Esophagus muscularis mucosa (tissue), 4 donors: ENCODE data around the gene TFAP2E. TPM values are rescaled to one million over a fixed set of nuclear protein-coding genes. Genes with fewer than 3 reads are reported as not detected.

Source experiments
- DNase-seq: peaks from one replicate; pipeline ENCODE4 v3.0.0-alpha.2; 2017; ENCODE audit errors: extremely low spot score
- H3K27ac ChIP-seq, 4 donors: fragments of 200-600 bp; sonication (generic); replicated peaks in 1 of 4; 1 replicate in 3 of 4; 2 replicates in 1 of 4; pipeline ENCODE4 v1.5.1; 2016 to 2019; ENCODE audit warnings: mild to moderate bottlenecking in 1 of 4
- H3K27me3 ChIP-seq, 4 donors: fragments of 200-600 bp; sonication (generic); one replicate each; pipeline versions ENCODE4 v1.5.1 to v1.6.0; 2016 to 2019
- H3K36me3 ChIP-seq, 4 donors: fragments of 200-600 bp; sonication (generic); one replicate each; pipeline ENCODE4 v1.5.1; 2016 to 2019
- H3K4me1 ChIP-seq, 4 donors: fragments of 200-600 bp; sonication (generic); one replicate each; pipeline ENCODE4 v1.5.1; 2016 to 2019
- H3K4me3 ChIP-seq, 4 donors: fragments of 200-600 bp; sonication (generic); 1 replicate in 2 of 4; 2 replicates in 2 of 4; pipeline ENCODE4 v1.5.1; 2016 to 2019; ENCODE audit warnings: mild to moderate bottlenecking in 4 of 4, moderate library complexity in 1 of 4
- H3K9me3 ChIP-seq, 4 donors: fragments of 200-600 bp; sonication (generic); 1 replicate in 3 of 4; 2 replicates in 1 of 4; pipeline ENCODE4 v1.5.1; 2016 to 2019
- CTCF ChIP-seq, 3 experiments: fragments of 200-600 bp in 2 of 3; fragments of 450-650 bp in 1 of 3; sonication (generic) in 2 of 3; IDR thresholded peaks; one replicate each; pipeline ENCODE4 v1.5.1; 2017 to 2019; ENCODE audit warnings: antibody characterized with exemption in 3 of 3, mild to moderate bottlenecking in 2 of 3, moderate library complexity in 1 of 3
- EP300 ChIP-seq: sonication (generic); formaldehyde crosslinking; IDR thresholded peaks from one replicate; pipeline ENCODE4 v1.6.1; 2017; ENCODE audit warnings: antibody characterized with exemption
- POLR2A ChIP-seq: fragments of 450-650 bp; IDR thresholded peaks from one replicate; pipeline ENCODE4 v1.6.1; 2017; ENCODE audit warnings: antibody characterized with exemption, moderate library complexity, mild to moderate bottlenecking, low read depth
- POLR2AphosphoS5 ChIP-seq, 2 donors: sonication (generic); formaldehyde crosslinking; IDR thresholded peaks; one replicate each; pipeline ENCODE4 v1.6.1; 2017; ENCODE audit warnings: antibody characterized with exemption in 2 of 2
- WGBS: methylation state at CpG from one replicate; pipeline ENCODE4 v1.1.5; 2018; 5-methylcytosine and 5-hydroxymethylcytosine counted together
- intact Hi-C: fragments of 100-400 bp; cut with DNase I; formaldehyde crosslinking; loops from one replicate; pipeline ENCODE4 v1.15.1; 2023
- total RNA-seq, 4 donors: library from RNA; depleted of rRNA; stranded (reverse); fragments of >200 nt; gene quantifications; one replicate each; pipeline versions ENCODE4 v1.1.0 to v1.2.1, GENCODE V29; 2016

The TFAP2E gene
- total RNA-seq, 4 donors from 2014 or later: 0.33 to 0.71 (median 0.63) TPM; not detected in 1

DNA sequence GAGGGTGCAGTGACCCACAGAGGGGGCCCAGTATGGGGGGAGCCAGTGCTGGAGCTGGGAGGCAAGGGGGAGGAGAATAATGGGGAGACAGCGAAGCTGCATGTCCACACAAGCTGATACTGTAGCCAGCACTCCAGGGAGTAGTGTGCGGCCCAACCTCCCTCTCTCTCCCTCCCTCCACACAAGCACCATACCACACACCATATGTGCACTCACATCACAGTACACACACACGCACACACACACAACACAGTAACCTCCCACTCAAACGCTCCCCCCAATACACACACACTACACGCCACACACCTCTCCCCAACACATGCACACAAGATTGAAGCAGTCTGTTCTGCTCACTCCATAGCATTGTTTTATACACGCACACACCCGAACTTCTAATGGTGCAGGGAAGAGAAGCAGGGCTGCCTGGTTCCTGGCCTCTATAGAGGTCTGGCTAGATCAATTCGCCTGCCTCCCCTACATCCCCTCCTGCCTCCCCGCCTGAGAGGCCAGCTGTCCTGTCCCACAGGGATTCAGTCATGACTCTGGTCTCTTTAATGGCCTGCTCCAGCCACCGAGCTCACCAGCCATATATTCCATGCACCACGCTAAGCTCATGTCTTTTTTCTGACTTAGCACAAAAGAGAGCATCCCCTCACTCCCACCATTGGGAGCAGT lies 11.7 kb upstream of the TFAP2E start:
- H3K27me3 ChIP-seq: peaks cover 0 to 5% (median 0%) of the 10 kb centered on the region in 4 donors
- H3K4me3 ChIP-seq: peak overlapping the region in 1 of 4 donors; percentile 27
- no peak for DNase-seq
- WGBS: 86% methylated on average over 11 of the region's 11 CpGs
- intact Hi-C loops: loop anchor here (5.0 kb wide), 1 partner anchor 81 kb away; the partner anchor contains the start of gene PSMB2
- TF ChIP-seq POLR2A (no peak), EP300 (no peak), POLR2AphosphoS5 (IDR thresholded peaks at IDR 0.05) (no peak), CTCF (IDR thresholded peaks at IDR 0.05) (no peak)
- no peaks in the 10 kb centered on the region for H3K9me3 ChIP-seq
- H3K36me3 ChIP-seq: peaks cover 0 to 46% (median 38%) of the 10 kb centered on the region in 4 donors
- H3K27ac ChIP-seq: peak overlapping the region; percentile 16 to 99 (median 62)
- peaks cover 32 to 51% (median 44%) of the 10 kb centered on the region in 4 donors for H3K4me1 ChIP-seq

DNA sequence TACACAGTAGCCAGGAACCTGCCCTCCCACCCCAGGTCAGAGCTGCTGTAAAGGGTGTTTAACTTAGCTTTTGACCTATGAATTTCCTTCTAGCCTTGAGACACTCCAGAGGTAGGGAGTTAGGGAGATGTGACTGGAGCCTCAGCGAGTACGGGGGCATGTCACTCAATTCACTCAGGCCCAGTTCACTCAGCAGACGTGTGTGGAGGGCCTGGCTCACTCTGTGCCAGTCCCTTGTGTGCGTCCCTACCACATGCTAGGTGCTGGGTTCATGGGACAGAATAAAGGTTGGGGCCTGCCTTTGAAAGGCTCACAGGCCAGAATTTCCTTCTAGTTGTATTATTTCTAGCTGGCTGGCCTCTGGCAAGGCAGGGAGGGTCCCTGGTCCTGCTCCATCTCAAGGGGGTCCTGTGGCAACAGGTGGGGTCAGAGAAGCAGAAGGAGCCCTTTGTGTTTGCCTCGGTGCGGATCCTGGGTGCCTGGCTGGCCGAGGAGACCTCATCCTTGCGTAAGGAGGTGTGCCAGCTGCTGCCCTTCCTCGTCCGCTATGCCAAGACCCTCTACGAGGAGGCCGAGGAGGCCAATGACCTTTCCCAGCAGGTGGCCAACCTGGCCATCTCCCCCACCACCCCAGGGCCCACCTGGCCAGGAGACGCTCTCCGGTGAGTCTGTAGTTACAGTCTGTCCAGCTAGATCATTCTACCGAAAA lies 11.0 kb upstream of the TFAP2E start:
- Histone ChIP-seq H3K27ac (no peak overlapping the region), H3K36me3 (peaks cover 0 to 53% (median 44%) of the 10 kb centered on the region in 4 donors), H3K4me1 (peaks cover 30 to 46% (median 40%) of the 10 kb centered on the region in 4 donors), H3K27me3 (peaks cover 0 to 5% (median 0%) of the 10 kb centered on the region in 4 donors), H3K9me3 (no peaks in the 10 kb centered on the region), H3K4me3 (no peak overlapping the region)
- intact Hi-C loops: loop anchor here (5.0 kb wide), 1 partner anchor 80 kb away; the partner anchor contains the start of gene PSMB2
- 80% methylated on average over 12 of the region's 15 CpGs for WGBS
- no peak for TF ChIP-seq POLR2AphosphoS5 (IDR thresholded peaks at IDR 0.05)
- TF ChIP-seq POLR2A: no peak
- TF ChIP-seq EP300: no peak
- TF ChIP-seq CTCF (IDR thresholded peaks at IDR 0.05): no peak
- DNase-seq: no peak

- H3K4me1 ChIP-seq: peaks cover 27 to 42% (median 36%) of the 10 kb centered on the region in 4 donors
- 73% methylated on average over 12 of the region's 12 CpGs for WGBS
- DNase-seq: no peak
- H3K9me3 ChIP-seq: no peaks in the 10 kb centered on the region
- intact Hi-C loops: loop anchor here (5.0 kb wide), 1 partner anchor 79 kb away; the partner anchor contains the start of gene PSMB2
- TF ChIP-seq POLR2AphosphoS5 (IDR thresholded peaks at IDR 0.05) (no peak), CTCF (IDR thresholded peaks at IDR 0.05) (no peak), EP300 (no peak), POLR2A (no peak)
- no peaks in the 10 kb centered on the region for H3K27me3 ChIP-seq
- no peak overlapping the region for H3K4me3 ChIP-seq
- H3K27ac ChIP-seq: no peak overlapping the region
- peaks cover 0 to 57% (median 46%) of the 10 kb centered on the region in 4 donors for H3K36me3 ChIP-seq
Observed at GRCh38 chr1:35563166-35563565, 9.9 kb upstream of the TFAP2E start.

DNA sequence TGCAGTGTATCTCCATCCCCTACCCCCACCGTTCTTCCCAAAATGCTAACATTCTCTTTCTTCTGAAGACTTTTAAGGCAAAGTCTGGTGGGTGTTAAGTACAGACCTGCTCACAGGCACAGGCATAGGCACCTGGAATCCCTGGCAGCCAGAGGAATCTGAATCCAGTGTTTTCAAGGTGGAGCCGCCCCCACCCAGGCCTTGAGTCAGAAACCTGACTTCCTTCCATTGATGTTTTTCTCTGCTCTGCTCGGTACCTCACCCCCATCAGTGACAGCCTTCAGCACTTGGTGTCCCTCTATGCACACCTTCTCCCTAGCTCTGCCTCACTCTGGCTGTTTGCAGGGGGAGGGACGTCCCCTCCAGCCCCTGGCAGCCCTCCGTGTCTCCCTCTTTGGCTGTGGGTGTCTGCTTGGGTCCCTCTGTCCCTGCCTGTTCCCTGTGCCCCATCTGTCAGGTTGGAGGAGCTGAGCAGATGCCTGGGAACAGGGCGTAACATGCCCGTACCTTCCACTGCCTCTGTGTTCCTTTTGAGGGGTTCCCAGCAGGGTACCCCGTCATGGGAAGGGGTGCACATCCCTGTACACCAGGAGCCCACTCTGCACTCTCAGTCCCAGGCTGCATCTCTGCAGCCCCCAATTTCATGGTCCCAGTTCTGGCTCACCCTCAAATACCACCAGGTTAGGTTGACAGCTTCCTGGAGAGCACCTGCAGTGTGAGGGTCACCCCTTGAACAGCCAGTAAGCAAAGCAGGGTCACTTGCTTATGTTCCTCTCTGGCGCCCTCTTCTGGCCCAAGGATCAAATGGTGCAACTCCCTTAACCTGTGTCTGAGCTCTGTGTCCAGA lies 8.9 kb upstream of the TFAP2E start:
- H3K36me3 ChIP-seq: peaks cover 0 to 57% (median 46%) of the 10 kb centered on the region in 4 donors
- H3K9me3 ChIP-seq: no peaks in the 10 kb centered on the region
- H3K4me3 ChIP-seq: no peak overlapping the region
- TF ChIP-seq EP300: no peak
- peak; percentile 67 to 80 (median 71) for TF ChIP-seq CTCF (IDR thresholded peaks at IDR 0.05)
- peak in 1 of 2 donors; percentile 4 for TF ChIP-seq POLR2AphosphoS5 (IDR thresholded peaks at IDR 0.05)
- no peak for TF ChIP-seq POLR2A
- H3K27me3 ChIP-seq: peaks cover 0 to 1% (median 0%) of the 10 kb centered on the region in 4 donors
- intact Hi-C loops: loop anchor here (2.0 to 5.0 kb wide), 3 partner anchors 78 to 211 kb away; partner anchors contain the start of gene PSMB2
- DNase-seq: no peak
- H3K4me1 ChIP-seq: peaks cover 16 to 31% (median 25%) of the 10 kb centered on the region in 4 donors
- H3K27ac ChIP-seq: no peak overlapping the region
- 81% methylated on average over 7 of the region's 9 CpGs for WGBS
